ENCODE measurements around the gene KAT5. TPM values are rescaled to one million over a fixed set of nuclear protein-coding genes. Genes with fewer than 3 reads are reported as not detected.
"Not testable (repeated sequence)": the region's sequence is repeated elsewhere in the genome, so short reads cannot be mapped to it uniquely, and the experiment has no call there.

KAT5 gene
- total RNA-seq, 1 experiment from 2014 or later: 49.6 TPM

GRCh38 chr11:65701686-65702085, 10.4 kb upstream of the KAT5 start:
- intact Hi-C loops (cut with micrococcal nuclease; ENCODE audit: unreplicated experiment): no loop called here
- no peaks in the 10 kb centered on the region for H3K79me2 ChIP-seq (ENCODE audit: low read depth)
- peaks cover 26% of the 10 kb centered on the region; the same call in 1 of the 2 replicates for H3K27me3 ChIP-seq (ENCODE audit: insufficient read depth, low read depth)
- peaks cover 11% of the 10 kb centered on the region; the same call in 1 of the 2 replicates for H3F3A ChIP-seq (ENCODE audit: insufficient read depth, low read depth)
- no peak for TF ChIP-seq CTCF (conservative IDR thresholded peaks at IDR 0.05)
- no peak overlapping the region for H3K4me2 ChIP-seq
- no peak overlapping the region for H3K4me3 ChIP-seq
- H3K4me1 ChIP-seq (replicated peaks; ENCODE audit: insufficient read depth): no peaks in the 10 kb centered on the region
- no peak overlapping the region for H3K27ac ChIP-seq
- H3K36me3 ChIP-seq (ENCODE audit: low read depth): no peaks in the 10 kb centered on the region
- ChIA-PET CTCF (no interaction called here), POLR2A (ENCODE audit: unreplicated experiment) (interaction anchor here (0.7 kb wide), 1 partner anchor 169 kb away, joined by 3 read pairs; no protein-coding TSS in a partner anchor)
- no peaks in the 10 kb centered on the region for H4K20me1 ChIP-seq (ENCODE audit: insufficient read depth)
- no peak overlapping the region for H2AFZ ChIP-seq
- BruUV-seq (replicated peaks): no TSS peak
- no peaks in the 10 kb centered on the region for H3K9me3 ChIP-seq (ENCODE audit: insufficient read depth, low read depth)
- DNase-seq: no peak
- no peaks in the 10 kb centered on the region for H3K9me2 ChIP-seq (ENCODE audit: insufficient read depth)

GRCh38 chr11:65703846-65704245, 8.2 kb upstream of the KAT5 start:
- Histone ChIP-seq H3K27me3 (ENCODE audit: insufficient read depth, low read depth) (peaks cover 21% of the 10 kb centered on the region; the same call in 1 of the 2 replicates), H3K79me2 (ENCODE audit: low read depth) (no peaks in the 10 kb centered on the region), H3K27ac (no peak overlapping the region), H3K4me1 (replicated peaks; ENCODE audit: insufficient read depth) (no peaks in the 10 kb centered on the region), H3F3A (ENCODE audit: insufficient read depth, low read depth) (peaks cover 11% of the 10 kb centered on the region; the same call in 1 of the 2 replicates), H4K20me1 (ENCODE audit: insufficient read depth) (no peaks in the 10 kb centered on the region), H3K4me2 (no peak overlapping the region), H3K9me2 (ENCODE audit: insufficient read depth) (no peaks in the 10 kb centered on the region), H2AFZ (no peak overlapping the region), H3K9me3 (ENCODE audit: insufficient read depth, low read depth) (no peaks in the 10 kb centered on the region), H3K4me3 (no peak overlapping the region), H3K36me3 (ENCODE audit: low read depth) (no peaks in the 10 kb centered on the region)
- BruUV-seq (replicated peaks): no TSS peak
- ChIA-PET CTCF (interaction anchor here (1.3 kb wide), 1 partner anchor 66 kb away, joined by 10 read pairs; the partner anchor contains the start of gene SIPA1), POLR2A (ENCODE audit: unreplicated experiment) (no interaction called here)
- intact Hi-C loops (cut with micrococcal nuclease; ENCODE audit: unreplicated experiment): no loop called here
- TF ChIP-seq CTCF (conservative IDR thresholded peaks at IDR 0.05) (no peak), EZH2 (IDR thresholded peaks at IDR 0.05; ENCODE audit: low read depth) (no peak)
- no peak for DNase-seq

- H3K9me2 ChIP-seq (ENCODE audit: insufficient read depth); H3K9me3 ChIP-seq (ENCODE audit: insufficient read depth, low read depth); H3K79me2 ChIP-seq (ENCODE audit: low read depth); H3K36me3 ChIP-seq (ENCODE audit: low read depth); H3K27ac ChIP-seq; H3K4me3 ChIP-seq; BruUV-seq (replicated peaks); H3K27me3 ChIP-seq (ENCODE audit: insufficient read depth, low read depth); H3K4me1 ChIP-seq (replicated peaks; ENCODE audit: insufficient read depth); H2AFZ ChIP-seq; POLR2A ChIA-PET (ENCODE audit: unreplicated experiment); H4K20me1 ChIP-seq (ENCODE audit: insufficient read depth): not testable (repeated sequence)
- peak overlapping the region; percentile 56; the same call in 1 of the 2 replicates for H3K4me2 ChIP-seq
- peak; percentile 87 for TF ChIP-seq CTCF (conservative IDR thresholded peaks at IDR 0.05)
- CTCF ChIA-PET: interaction anchor here (0.7 to 1.0 kb wide), 4 partner anchors 43 to 390 kb away, joined by 3 read pairs; no protein-coding TSS in a partner anchor
- H3F3A ChIP-seq (ENCODE audit: insufficient read depth, low read depth): peaks cover 11% of the 10 kb centered on the region; the same call in 1 of the 2 replicates
- intact Hi-C loops (cut with micrococcal nuclease; ENCODE audit: unreplicated experiment): loop anchor here (1.0 kb wide), 1 partner anchor 283 kb away; no protein-coding TSS in a partner anchor
- DNase-seq: peak in 1 of 2 experiments; percentile 78
These were observed 5.7 kb upstream of the KAT5 start for GRCh38 chr11:65706303-65706763.

GRCh38 chr11:65707002-65707401, 5.0 kb upstream of the KAT5 start:
- H3K4me2 ChIP-seq; BruUV-seq (replicated peaks); H3K9me3 ChIP-seq (ENCODE audit: insufficient read depth, low read depth); H3K36me3 ChIP-seq (ENCODE audit: low read depth); H4K20me1 ChIP-seq (ENCODE audit: insufficient read depth); H2AFZ ChIP-seq; CTCF ChIA-PET; H3K4me1 ChIP-seq (replicated peaks; ENCODE audit: insufficient read depth); H3K27ac ChIP-seq; H3K4me3 ChIP-seq; H3K79me2 ChIP-seq (ENCODE audit: low read depth); intact Hi-C loops (cut with micrococcal nuclease; ENCODE audit: unreplicated experiment); DNase-seq; POLR2A ChIA-PET (ENCODE audit: unreplicated experiment); H3K9me2 ChIP-seq (ENCODE audit: insufficient read depth); H3K27me3 ChIP-seq (ENCODE audit: insufficient read depth, low read depth): not testable (repeated sequence)
- peaks cover 11% of the 10 kb centered on the region; the same call in 1 of the 2 replicates for H3F3A ChIP-seq (ENCODE audit: insufficient read depth, low read depth)
